SW 1271 (cell line): ENCODE measurements around the gene GNG4.
"Not testable (repeated sequence)": the region's sequence is repeated elsewhere in the genome, so short reads cannot be mapped to it uniquely, and the experiment has no call there.

Experiments
- DNase-seq, 2 experiments: peaks; one replicate each; lab custom pipeline; 2025; lab: John Stamatoyannopoulos, UW

GNG4 gene

DNA sequence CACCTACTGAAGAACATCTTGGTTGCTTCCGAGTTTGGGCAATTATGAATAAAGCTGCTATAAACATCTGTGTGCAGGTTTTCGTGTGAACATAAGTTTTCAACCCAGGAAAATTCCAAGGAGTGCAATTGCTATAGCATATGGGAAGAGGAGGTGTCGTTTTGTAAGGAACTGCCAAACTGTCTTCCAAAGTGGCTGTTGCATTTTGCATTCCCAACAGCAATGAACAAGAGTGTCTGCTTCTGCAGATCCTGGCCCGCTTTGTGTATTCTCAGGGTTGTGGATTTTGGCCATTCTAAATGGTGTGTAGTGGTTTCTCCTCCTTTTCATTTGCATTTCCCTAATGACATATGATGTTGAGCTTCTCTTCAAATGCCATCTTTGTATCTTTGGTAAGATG, 23.8 kb downstream of the GNG4 start:
- no peak for DNase-seq

DNA sequence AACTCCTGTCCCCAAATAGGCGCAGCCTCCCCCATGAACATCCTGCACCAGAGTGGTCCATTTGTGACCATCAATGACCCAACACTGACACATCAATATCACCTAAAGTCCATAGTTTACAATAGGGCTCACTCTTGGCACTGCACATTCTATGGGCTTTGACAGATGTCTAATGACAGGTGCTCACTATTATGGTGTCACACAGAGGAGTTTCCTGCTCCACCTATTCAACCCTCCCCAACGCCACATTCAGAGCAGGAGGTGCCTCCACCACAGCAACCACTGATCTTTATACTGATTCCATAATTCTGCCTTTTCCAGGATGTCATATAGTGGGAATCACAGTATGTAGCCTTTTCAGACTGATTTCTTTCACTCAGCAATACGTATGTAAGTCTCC, 24.2 kb downstream of the GNG4 start:
- DNase-seq = no peak

DNA sequence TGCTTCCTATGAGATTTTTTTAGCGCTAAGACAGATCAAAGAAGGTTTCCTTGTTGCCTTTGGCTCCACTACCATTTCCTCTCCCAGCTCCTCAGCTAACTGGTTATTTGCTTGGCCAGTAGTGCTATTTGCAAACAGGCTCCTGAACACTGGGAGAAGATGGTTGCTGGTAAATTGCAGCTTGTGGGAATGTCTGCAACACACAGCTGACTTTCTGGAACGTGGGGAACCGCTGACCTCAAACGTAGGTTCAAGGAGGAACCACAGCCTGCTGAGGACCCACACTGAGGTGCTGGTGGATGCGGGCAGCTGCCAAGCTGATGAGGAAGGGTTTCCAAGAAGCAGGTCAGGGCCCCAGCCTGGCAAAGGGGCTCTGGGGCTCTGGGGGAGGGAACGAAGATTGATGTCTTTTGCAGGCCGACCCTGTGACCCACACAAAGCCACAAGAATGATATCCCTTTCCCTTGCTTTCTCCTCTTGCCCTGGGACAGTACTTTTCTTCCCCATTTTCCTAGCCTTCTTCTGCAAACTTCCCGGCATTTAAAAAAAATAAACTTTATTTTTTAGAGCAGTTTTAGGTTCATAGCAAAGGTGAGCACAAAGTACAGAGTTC, 24.8 kb downstream of the GNG4 start:
- no peak for DNase-seq

DNA sequence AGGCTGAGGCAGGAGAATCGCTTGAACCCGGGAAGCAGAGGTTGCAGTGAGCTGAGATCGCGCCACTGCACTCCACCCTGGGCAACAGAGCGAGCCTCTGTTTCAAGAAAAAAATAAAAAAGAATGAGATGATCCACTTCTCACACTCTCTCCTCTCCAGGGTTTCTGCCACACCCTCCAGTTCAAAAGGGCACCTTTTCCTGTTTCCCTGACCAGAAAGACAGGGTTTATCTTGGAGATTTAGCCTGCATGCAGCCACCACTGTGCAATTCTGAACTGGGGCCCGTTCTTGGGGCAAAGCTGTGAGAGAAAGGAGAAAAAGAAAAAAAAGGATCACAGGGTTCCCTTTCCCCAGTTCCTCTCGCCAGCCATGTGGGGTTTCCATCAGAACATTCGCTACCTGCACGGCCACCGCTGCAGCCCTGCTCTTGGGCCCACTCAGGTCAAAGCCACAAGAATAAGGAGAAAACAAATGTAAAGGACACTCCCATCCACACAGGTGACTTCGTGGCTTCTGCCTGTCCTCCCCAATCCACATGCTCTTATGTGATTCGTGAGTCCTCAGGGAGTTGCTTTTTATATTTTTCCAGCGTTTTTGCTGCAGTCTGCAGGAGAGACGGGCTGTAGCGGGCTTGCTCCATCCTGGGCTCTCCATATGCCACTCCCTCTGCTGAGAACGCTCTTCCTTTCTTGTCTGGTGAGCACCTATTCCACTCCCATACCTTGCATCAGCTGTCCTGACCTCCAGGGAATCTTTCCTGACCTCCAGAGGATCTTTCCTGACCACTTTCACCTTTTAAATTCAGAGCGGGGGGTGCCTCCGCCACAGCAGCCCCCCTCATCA, 26.4 kb downstream of the GNG4 start:
- DNase-seq = no peak

DNA sequence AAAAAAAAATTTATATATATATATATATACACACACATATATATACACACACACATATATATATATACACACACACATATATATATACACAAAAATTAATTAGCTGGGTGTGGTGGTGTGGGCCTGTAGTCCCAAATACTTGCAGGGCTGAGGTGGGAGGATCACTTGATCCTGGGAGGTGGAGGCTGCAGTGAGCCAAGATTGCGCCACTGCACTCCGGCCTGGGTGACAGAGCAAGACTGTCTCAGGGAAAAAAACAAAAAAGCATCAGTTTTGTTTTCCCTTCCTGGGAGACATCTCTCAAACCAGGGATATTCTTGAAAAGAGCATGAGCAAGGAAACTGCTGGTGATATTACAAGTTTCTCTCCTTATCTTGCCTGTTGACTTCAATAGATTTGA, 30.4 kb downstream of the GNG4 start:
- not testable (repeated sequence) for DNase-seq

DNA sequence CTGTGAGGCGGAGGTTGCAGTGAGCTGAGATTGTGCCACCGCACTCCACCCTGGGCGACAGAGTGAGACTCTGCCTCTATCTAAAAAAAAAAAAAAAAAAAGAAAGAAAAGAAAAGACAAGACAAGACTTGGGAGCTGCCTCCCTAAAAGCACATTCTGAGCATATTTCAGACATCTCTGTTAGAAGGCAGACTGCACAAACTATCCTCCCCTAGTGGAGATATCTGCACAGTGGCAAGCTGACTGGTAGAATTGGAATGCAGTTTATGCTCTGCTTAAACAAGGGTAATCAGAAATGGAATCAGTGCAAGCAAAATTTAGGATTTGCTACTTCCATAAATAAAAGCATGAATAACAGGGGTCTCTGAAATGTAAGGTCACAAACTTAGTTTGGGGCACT, 31.8 kb downstream of the GNG4 start:
- no peak for DNase-seq

DNA sequence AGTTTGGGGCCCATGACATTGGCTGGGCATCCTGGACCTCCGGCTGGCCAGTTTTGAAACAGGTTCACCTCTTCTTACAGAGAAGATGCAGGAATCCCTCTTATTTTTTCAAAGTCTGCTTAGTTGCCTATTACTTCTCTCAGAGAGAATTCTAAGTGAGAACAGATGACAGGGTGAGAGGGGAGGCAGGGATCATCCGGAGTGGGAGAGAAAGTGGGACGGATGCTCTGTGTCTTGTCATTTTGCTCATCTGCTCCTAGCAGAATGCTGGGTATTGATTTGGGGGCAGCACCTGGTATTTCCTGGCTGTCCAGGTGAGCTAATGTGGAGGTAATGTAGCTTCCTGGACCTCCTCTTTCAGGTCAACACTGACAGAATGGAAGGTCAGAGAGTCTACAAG, 32.4 kb downstream of the GNG4 start:
- DNase-seq = no peak

DNA sequence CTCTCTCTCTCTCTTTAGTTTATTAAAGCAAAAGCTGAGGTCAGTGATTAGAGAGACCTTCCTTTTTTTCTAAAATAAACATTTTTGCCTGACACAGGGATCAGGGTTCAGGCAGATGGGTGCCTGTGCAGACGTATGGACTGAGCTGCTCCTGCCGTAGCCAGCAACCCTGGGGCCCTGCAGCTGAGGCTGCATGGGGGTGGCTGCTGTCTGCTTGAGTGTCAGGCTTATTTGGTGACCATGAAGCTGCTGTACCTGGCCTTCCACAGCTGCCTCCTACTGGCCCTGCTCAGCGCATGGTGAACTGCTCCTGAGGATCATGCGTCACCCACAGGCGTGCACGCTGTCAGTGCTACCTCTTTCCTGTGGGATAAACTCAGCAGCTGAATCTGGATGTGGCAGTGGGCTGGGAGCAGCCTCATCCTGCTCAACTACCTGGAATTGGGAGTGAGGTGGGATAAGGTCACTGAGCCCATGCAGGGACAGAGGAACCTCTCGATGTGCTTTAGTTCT, 35.1 kb downstream of the GNG4 start:
- DNase-seq = no peak

DNA sequence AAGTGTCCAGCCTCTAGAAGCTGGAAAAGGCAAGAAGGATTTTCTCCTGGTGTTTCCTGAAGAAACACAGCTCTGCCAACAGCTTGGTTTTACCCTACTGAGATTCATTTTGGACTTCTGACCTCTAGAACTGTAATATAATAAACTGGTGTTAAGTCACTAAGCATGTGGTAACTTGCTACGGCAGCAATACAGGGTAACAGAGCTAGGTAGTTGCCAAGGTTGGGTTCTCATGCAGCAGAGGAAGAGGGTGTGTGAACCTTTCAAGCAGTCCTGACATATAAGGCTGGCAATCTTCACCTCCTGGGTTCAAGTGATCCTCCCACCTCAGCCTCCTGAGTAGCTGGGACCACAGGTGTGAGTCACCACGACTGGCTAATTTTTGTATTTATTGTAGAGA, 36.0 kb downstream of the GNG4 start:
- no peak for DNase-seq

DNA sequence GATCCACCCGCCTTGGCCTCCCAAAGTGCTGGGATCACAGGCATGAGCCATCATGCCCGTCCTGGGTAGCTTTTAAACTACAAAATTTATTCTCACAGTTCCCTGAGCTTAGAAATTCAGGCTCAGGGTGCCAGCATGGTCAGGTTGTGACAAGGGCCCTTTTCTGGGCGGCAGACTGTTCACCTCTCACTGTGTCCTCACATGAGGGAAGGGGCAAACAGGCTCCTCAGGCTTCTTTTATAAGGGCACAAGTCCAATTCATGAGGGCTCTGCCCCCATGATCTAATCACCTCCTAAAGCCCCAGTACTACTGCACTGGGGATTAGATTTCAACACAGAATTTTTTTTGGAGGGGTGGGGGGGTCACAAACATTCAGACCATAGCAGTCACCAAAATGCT, 36.8 kb downstream of the GNG4 start:
- DNase-seq = no peak

DNA sequence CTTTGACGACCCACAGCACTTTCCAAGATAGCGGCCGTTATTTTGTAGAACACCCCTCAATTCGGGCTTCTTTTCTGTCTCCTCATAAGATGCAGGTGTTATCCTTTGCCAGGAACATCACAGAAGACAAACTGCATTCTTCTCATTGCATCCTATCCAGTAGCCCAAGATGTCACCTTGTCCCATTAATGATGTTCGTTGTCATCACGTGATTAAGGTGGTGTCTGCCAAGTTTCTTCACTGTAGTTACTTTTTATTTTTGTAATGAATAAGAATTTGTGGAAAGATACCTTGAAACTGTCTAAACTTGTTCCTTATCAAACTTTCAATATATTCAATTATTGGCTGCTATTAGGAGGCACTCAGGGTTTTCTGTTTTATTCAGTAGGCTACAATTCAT, 39.4 kb downstream of the GNG4 start:
- DNase-seq = no peak

DNA sequence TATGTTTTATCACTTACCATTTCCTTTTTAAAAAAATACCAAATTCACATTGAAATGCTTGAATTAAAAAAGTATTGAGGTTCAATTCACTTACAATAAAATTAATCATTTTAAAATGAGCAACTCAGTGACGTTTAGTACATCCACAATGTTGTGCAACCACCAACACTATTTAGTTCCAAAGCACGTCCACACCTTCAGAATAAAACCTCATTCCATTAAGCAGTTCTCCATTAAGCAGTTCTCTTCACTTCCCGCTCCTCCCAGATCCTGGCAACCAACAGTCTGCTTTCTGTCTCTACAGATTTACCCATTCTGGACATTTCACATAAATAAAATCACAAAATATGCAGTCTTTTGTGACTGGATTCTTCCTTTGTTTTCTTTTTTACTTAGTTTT, 41.3 kb downstream of the GNG4 start:
- no peak for DNase-seq

DNA sequence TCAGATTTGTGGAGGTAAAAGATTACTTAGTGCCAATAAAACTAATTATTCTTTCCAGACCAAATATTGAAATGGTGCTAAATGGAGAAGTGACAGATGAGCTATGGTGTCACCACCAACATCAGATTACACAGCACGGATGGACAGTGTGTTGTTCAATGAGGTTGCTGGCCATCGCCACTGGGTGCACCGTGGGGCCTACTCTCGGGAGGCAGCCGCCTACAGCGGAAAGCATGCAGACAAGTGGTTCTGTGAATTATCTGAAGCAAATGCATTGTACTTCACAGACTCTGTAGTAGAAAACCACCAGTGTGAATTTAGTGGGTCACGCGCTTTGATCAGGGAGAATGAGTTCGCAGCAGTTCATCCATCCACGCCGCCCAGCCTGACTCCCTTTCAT, 42.3 kb downstream of the GNG4 start:
- no peak for DNase-seq

DNA sequence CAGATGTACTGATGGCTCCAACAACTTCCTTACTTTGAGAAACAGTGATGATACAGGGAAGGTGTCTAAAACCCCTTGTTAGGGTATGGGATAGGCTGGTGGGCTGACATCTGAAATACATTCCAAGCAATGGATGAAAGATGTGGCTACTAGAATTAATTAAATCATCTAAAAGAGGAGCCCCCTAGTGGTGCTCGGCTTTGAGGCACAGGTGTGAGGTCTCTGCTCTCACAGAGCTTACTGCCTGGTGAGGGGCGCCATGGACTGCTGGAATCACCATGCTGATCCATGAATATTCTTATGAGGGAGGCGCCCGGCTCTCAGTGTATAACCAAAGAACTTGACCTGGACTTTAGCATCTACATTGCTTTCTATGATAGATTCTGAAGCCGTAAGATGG, 48.5 kb downstream of the GNG4 start:
- DNase-seq = no peak

DNA sequence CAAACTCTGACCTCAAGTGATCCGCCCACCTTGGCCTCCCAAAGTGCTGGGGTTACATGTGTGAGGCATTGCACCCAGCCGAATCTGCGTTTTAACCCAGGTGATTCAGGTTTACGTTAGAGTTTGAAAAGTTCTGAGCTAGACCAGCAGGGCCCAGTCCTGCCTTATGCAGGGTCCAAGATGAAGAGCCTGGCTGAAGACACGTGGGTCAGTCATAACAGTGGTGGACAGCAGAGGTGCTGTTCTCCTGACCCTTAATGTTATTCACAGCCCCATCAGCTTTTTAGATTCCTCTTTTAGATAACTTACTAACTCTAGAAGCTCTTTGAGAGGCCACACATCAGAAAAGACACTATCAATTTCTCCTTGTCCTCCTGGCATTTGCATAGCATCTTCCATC, 50.0 kb downstream of the GNG4 start:
- no peak for DNase-seq

DNA sequence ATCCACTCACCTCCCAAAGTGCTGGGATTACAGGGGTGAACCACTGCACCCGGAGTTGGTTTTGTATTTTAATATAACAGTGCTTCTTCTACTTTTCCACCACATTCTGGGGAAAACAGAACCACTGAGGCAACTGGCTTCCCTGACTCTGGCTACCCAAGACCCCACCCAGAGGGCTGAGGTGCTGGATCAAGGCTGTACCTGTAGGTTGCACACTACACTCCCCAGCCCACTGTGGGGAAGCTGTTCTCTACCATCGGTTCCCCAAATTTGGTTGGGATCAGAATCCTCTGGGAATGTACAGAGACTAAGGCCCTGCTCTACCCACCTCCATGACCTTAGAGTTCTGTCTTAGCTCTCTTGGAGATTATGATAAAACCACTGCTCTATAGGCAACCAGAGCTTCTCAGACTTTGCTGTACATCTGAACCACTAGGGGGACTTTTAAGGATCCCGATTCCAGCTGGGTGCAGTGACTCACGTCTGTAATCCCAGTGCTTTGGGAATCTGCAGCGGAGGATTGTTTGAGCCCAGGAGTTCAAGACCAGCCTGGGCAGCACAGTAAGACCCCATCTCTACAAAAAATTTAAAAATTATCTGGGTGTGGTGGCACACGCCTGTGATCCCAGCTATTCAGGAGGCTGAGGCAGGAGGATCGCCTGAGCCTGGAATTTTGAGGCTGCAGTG, 51.6 kb downstream of the GNG4 start:
- DNase-seq = peak in 1 of 2 experiments; percentile 17

DNA sequence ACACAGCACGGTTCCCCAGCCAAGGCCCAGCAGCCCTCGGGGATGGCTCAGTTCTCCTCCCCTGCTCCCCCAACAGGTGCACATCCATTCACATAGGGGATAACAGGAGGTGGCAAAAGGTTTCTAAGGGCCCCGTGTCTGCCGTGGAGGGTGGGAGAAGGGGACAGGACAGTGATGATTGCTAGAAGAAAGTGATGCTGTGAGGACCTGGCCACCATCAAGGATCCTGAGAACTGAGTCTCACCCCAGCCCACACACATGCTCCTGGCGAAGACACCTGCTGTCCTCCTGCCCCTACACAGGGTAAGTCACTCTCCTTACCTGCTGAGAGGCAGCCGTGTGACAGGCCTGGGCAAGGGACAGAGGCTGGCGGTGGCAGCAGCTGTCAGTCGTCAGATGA, 54.5 kb downstream of the GNG4 start:
- DNase-seq = no peak

DNA sequence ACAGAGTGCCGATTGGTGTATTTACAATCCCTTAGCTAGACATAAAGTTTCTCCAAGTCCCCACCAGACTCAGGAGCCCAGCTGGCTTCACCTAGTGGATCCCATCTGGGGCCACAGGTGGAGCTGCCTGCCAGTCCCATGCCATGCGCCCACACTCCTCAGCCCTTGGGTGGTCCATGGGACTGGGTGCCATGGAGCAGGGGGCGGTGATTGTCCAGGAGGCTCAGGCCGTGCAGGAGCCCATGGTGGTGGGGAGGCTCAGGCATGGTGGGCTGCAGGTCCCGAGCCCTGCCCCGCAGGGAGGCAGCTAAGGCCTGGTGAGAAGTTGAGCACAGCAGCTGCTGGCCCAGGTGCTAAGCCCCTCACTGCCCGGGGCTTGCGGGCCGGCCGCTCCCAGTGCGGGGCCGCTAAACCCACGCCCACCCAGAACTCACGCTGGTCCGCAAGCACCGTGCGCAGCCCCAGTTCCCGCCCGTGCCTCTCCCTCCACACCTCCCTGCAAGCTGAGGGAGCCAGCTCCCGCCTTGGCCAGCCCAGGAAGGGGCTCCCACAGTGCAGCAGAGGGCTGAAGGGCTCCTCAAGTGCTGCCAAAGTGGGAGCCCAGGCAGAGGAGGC, 55.2 kb downstream of the GNG4 start:
- DNase-seq = not testable (repeated sequence)

DNA sequence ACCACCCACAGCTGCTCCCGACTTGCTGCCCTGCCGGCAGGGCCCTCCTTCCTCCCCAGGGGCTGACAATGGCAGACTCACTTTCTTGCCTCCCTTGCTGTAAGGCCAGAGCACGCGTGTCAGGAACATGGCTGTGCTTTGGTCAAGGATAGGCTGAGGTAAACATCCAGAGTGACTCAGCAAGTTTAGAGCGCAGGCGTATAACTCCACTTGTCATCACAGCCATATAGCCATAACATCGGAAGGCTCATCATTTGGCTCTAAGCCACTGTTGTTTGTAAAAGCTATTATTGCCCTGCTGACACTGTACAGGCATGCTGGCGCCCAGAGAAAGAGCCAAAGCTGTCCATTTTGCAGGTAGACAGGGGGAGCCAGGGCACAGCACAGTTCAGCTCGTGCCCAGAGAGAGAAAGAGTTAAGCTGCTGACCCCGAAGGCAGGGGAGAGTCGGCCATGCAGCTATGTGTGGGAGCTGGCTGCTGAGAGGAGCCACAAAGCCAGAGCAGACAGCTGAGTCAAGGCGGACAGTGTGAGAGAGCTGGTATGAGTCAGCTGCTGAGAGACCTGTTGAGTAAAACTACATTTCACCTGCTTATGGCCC, 60.6 kb downstream of the GNG4 start:
- DNase-seq = no peak

DNA sequence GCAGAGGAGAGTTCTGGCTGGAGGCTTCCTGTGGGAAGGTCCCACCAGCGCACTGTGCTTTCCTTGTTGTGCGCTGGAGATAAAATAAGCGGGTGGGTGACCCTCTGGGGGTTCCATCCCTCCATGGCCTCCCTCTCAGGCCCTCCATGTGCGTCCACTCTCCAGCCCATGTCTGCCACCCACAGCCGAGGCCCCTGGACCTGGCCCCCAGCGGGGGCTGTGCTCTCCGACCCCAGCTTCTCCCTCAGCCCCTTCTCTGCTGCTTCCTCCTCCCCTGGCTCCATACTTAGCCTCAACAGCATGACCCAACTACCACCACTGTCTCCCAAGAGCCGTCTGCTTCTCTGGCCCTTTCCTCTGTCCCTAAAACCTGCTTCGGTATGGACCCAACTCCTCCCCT, 61.4 kb downstream of the GNG4 start:
- DNase-seq = no peak

DNA sequence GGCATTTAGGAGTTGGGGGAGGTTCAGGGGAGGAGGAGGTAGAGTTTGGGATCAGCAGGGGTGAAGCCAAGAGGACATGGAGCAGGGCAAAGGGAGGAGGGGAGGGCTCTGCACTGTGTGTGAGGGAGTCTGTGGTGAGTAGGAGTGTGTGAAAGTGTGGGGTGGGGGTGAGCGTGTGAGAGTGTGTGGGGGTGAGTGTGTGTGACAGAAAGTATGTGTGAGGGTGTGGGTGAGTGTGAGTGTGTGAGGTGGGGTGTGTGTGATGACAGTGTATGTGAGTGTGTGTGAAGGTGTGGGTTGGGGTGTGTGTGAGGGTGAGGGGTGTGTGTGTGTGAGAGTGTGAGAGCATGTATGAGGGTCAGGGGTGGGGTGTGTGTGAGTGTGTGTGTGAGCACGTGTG, 62.6 kb downstream of the GNG4 start:
- DNase-seq = no peak

DNA sequence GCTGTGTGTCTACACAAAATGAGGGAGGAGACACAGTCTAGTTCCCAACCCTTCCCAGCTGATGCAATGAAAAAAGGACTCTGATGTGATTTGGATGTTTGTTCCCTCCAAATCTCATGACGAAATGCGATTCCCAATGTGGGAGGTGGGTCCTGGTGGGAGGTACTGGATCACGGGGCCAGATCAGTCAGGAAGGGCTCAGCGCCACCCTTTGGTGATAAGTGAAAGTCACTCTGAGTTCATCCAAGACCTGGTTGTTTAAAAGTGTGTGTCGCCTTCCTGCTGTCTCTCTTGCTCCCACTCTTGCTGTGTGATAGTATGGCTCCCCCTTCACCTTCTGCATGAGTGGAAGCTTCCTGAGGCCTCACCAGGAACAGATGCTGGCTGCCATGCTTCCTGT, 63.2 kb downstream of the GNG4 start:
- DNase-seq = no peak
